Measurements from ENCODE around the gene GALNTL6. TPM values are rescaled to one million over a fixed set of nuclear protein-coding genes. Genes with fewer than 3 reads are reported as not detected.

The GALNTL6 gene
- total RNA-seq, 4 donors from 2014 or later = 0.26 to 4.0 (median 1.5) TPM; not detected in 1

DNA sequence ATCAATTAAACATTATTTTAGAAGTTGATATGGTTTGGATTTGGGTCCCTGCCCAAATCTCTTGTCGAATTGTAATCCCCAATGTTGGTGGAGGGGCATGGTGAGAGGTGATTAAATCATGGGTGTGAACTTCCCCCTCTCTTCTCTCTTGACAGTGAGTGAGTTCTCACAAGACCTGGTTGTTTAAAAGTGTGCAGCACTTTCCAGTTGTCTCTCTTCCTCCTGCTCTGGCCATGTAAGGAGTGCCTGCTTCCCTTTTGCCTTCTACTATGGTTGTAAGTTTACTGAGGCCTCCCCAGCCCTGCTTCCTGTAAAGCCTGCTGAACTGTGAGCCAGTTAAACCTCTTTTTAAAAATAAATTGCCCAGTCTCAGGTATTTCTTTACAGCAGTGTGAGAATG lies 141.4 kb downstream of the GALNTL6 start:
- H3K4me3 ChIP-seq = no peak overlapping the region
- H3K9me3 ChIP-seq = no peaks in the 10 kb centered on the region
- H3K27me3 ChIP-seq = no peaks in the 10 kb centered on the region
- H3K36me3 ChIP-seq = no peaks in the 10 kb centered on the region
- H3K4me1 ChIP-seq = no peaks in the 10 kb centered on the region
- no peak for DNase-seq (ENCODE audit: low spot score in 2 of 2)
- TF ChIP-seq, protein P1, sequence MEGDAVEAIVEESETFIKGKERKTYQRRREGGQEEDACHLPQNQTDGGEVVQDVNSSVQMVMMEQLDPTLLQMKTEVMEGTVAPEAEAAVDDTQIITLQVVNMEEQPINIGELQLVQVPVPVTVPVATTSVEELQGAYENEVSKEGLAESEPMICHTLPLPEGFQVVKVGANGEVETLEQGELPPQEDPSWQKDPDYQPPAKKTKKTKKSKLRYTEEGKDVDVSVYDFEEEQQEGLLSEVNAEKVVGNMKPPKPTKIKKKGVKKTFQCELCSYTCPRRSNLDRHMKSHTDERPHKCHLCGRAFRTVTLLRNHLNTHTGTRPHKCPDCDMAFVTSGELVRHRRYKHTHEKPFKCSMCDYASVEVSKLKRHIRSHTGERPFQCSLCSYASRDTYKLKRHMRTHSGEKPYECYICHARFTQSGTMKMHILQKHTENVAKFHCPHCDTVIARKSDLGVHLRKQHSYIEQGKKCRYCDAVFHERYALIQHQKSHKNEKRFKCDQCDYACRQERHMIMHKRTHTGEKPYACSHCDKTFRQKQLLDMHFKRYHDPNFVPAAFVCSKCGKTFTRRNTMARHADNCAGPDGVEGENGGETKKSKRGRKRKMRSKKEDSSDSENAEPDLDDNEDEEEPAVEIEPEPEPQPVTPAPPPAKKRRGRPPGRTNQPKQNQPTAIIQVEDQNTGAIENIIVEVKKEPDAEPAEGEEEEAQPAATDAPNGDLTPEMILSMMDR (IDR thresholded peaks at IDR 0.05) = no peak
- TF ChIP-seq POLR2A (IDR thresholded peaks at IDR 0.05) (no peak), POLR2AphosphoS5 (IDR thresholded peaks at IDR 0.05) (no peak), EP300 (IDR thresholded peaks at IDR 0.05) (no peak)
- H3K27ac ChIP-seq = no peak overlapping the region
- 28% methylated on average over 1 of the region's 1 CpG for WGBS

DNA sequence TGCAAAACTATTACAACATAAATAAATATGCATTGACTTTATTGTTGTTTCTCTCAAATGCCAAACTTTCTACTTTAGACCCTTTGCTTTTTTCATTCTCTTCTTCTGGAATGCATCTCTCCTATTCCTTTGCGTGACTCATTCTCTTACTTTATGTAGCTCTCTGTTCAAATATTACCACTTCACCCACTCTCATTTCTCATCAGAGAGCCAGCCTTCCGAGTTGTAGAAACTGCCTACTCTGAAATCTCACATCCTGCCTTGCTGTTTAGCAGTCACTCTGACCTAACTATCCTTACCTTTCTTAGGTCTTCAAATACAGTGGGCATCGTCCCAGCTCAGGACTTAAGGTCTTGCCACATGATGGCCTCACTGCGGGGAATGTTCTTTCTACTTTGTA lies 143.5 kb downstream of the GALNTL6 start:
- TF ChIP-seq, protein P1 (IDR thresholded peaks at IDR 0.05) = no peak
- no peak for TF ChIP-seq EP300 (IDR thresholded peaks at IDR 0.05)
- no peak for TF ChIP-seq POLR2AphosphoS5 (IDR thresholded peaks at IDR 0.05)
- no peak for TF ChIP-seq POLR2A (IDR thresholded peaks at IDR 0.05)
- H3K9me3 ChIP-seq = no peaks in the 10 kb centered on the region
- H3K4me1 ChIP-seq = no peaks in the 10 kb centered on the region
- DNase-seq (ENCODE audit: low spot score in 2 of 2) = no peak
- no peak overlapping the region for H3K4me3 ChIP-seq
- no peak overlapping the region for H3K27ac ChIP-seq
- H3K36me3 ChIP-seq = no peaks in the 10 kb centered on the region
- H3K27me3 ChIP-seq = no peaks in the 10 kb centered on the region
- WGBS = 79% methylated on average over 4 of the region's 4 CpGs

DNA sequence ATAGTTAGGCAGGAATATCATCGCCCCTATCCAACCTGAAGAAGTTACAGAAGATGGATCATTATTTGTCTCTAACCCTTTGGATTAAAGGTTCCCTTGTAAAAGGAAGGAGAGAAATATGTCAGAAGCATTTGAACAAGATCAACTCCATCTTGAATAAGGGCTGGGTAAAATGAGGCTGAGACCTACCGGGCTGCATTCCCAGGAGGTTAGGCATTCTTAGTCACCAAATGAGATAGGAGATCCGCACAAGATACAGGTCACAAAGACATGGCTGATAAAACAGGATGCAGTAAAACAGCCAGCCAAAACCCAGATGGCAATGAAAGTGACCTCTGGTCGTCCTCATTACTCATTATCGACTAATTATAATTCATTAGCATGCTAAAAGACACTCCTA lies 148.9 kb downstream of the GALNTL6 start:
- Histone ChIP-seq H3K27ac (no peak overlapping the region), H3K4me1 (no peaks in the 10 kb centered on the region)
- 85% methylated on average over 5 of the region's 5 CpGs for WGBS

DNA sequence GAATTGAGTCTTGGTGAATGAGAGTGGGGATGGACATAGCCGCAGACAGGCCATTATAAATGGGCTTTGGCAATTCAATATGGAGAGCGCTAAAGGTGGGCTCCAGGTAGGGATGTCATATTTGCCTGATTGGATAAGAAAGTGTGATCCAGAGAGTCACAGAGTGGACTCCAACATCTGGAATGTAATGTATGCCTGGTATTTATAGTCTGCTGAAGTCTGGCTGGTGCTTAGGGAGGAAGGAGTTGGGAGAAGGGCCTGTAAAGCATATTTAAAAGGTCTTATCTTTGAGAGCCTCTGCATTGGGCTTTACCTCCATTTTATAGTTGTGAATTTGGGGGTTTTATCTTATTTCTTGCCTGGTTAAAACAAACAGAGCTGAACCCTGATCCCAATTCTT lies 153.2 kb downstream of the GALNTL6 start:
- Histone ChIP-seq H3K27me3 (no peaks in the 10 kb centered on the region), H3K27ac (no peak overlapping the region), H3K4me1 (no peaks in the 10 kb centered on the region), H3K36me3 (no peaks in the 10 kb centered on the region), H3K9me3 (no peaks in the 10 kb centered on the region), H3K4me3 (no peak overlapping the region)
- no peak for TF ChIP-seq POLR2AphosphoS5 (IDR thresholded peaks at IDR 0.05)
- TF ChIP-seq POLR2A (IDR thresholded peaks at IDR 0.05) = no peak
- no peak for TF ChIP-seq EP300 (IDR thresholded peaks at IDR 0.05)
- no peak for DNase-seq (ENCODE audit: low spot score in 2 of 2)
- 70% methylated on average over 2 of the region's 2 CpGs for WGBS

More for the DNA sequence above, 148.9 kb downstream of the GALNTL6 start:
- TF ChIP-seq POLR2A (IDR thresholded peaks at IDR 0.05) (no peak), POLR2AphosphoS5 (IDR thresholded peaks at IDR 0.05) (no peak), EP300 (IDR thresholded peaks at IDR 0.05) (no peak)
- TF ChIP-seq, protein P1 (IDR thresholded peaks at IDR 0.05) = no peak
- no peaks in the 10 kb centered on the region for H3K36me3 ChIP-seq
- no peaks in the 10 kb centered on the region for H3K9me3 ChIP-seq
- no peak for DNase-seq (ENCODE audit: low spot score in 2 of 2)
- no peak overlapping the region for H3K4me3 ChIP-seq
- H3K27me3 ChIP-seq = no peaks in the 10 kb centered on the region

DNA sequence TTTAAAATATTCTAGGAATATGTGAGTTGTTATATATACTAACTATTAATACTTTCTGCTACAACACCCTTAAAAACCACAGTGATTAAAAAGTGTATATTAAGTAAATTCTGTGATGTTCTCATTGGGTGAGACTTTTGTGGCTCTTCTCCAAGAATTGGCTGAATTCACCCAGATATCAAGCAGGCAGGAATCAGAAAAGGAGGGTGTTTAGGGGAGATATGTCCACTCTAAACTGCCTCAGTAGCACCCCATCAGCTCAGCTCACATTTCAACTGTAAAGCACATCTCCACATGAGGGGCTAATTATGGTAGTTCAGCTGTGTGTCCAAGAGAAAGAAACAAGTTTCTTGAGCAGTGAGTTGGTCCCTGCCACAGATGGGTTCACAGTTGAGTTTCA lies 165.0 kb downstream of the GALNTL6 start:
- Histone ChIP-seq H3K4me3 (no peak overlapping the region), H3K36me3 (no peaks in the 10 kb centered on the region), H3K27ac (no peak overlapping the region), H3K4me1 (no peaks in the 10 kb centered on the region), H3K9me3 (no peaks in the 10 kb centered on the region), H3K27me3 (no peaks in the 10 kb centered on the region)
- no peak for DNase-seq (ENCODE audit: low spot score in 2 of 2)
- no peak for TF ChIP-seq POLR2A (IDR thresholded peaks at IDR 0.05)
- TF ChIP-seq POLR2AphosphoS5 (IDR thresholded peaks at IDR 0.05) = no peak
- TF ChIP-seq EP300 (IDR thresholded peaks at IDR 0.05) = no peak
- TF ChIP-seq, protein P1 (IDR thresholded peaks at IDR 0.05) = no peak

DNA sequence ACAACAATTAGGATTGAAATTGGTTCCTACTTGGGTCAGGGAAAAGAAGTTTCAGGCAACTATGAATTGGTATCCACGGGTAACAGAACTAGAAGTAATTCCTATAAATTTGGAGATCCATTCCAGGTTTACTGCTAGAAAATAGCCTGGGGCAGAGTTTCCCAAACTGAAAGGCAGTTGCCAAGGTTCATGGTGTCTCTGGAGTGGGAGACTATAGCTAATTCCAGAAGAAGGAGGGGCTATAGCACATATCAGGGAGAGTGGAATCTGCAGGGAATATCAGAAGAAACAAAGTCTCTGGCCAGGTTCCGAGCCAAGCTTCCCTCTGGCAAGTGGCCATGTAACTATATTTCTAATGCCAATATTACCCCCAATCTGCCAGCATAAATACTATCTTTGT lies 166.3 kb downstream of the GALNTL6 start:
- no peaks in the 10 kb centered on the region for H3K9me3 ChIP-seq
- no peaks in the 10 kb centered on the region for H3K36me3 ChIP-seq
- no peak for DNase-seq (ENCODE audit: low spot score in 2 of 2)
- no peaks in the 10 kb centered on the region for H3K27me3 ChIP-seq
- TF ChIP-seq, protein P1 (IDR thresholded peaks at IDR 0.05) = no peak
- TF ChIP-seq POLR2A (IDR thresholded peaks at IDR 0.05) (no peak), EP300 (IDR thresholded peaks at IDR 0.05) (no peak), POLR2AphosphoS5 (IDR thresholded peaks at IDR 0.05) (no peak)
- 26% methylated on average over 2 of the region's 2 CpGs for WGBS
- no peaks in the 10 kb centered on the region for H3K4me1 ChIP-seq
- no peak overlapping the region for H3K4me3 ChIP-seq
- H3K27ac ChIP-seq = no peak overlapping the region

Data from suprapubic skin (tissue), 4 donors.